Measurements from ENCODE around the gene ANKHD1.

Gene ANKHD1

GRCh38 chr5:140371356-140372151 is 30.1 kb upstream of the ANKHD1 start:
- in situ Hi-C loops (cut with MboI; ENCODE audit: low sequenced_read_pairs): loop anchor here (25.0 kb wide), 1 partner anchor 341 kb away; the partner anchor contains the start of gene ZMAT2

- in situ Hi-C loops (cut with MboI; ENCODE audit: low sequenced_read_pairs): loop anchor here (25.0 kb wide), 1 partner anchor 339 kb away; the partner anchor contains the start of gene ZMAT2
Measured at GRCh38 chr5:140372971-140373487, 28.6 kb upstream of the ANKHD1 start.

- in situ Hi-C loops (cut with MboI; ENCODE audit: low sequenced_read_pairs): no loop called here
Measured at GRCh38 chr5:140381351-140381750, 20.3 kb upstream of the ANKHD1 start.

GRCh38 chr5:140381972-140382371 is 19.7 kb upstream of the ANKHD1 start:
- in situ Hi-C loops (cut with MboI; ENCODE audit: low sequenced_read_pairs): no loop called here

- in situ Hi-C loops (cut with MboI; ENCODE audit: low sequenced_read_pairs): no loop called here
Measured at GRCh38 chr5:140382866-140383265, 18.8 kb upstream of the ANKHD1 start.

GRCh38 chr5:140383300-140383699 is 18.3 kb upstream of the ANKHD1 start:
- in situ Hi-C loops (cut with MboI; ENCODE audit: low sequenced_read_pairs): no loop called here

- in situ Hi-C loops (cut with MboI; ENCODE audit: low sequenced_read_pairs): no loop called here
Measured at GRCh38 chr5:140388052-140388451, 13.6 kb upstream of the ANKHD1 start.

GRCh38 chr5:140391312-140391711 is 10.3 kb upstream of the ANKHD1 start:
- in situ Hi-C loops (cut with MboI; ENCODE audit: low sequenced_read_pairs): no loop called here

- in situ Hi-C loops (cut with MboI; ENCODE audit: low sequenced_read_pairs): no loop called here
Measured at GRCh38 chr5:140391732-140392131, 9.9 kb upstream of the ANKHD1 start.

GRCh38 chr5:140393738-140394137 is 7.9 kb upstream of the ANKHD1 start:
- in situ Hi-C loops (cut with MboI; ENCODE audit: low sequenced_read_pairs): no loop called here

GRCh38 chr5:140398379-140398811 is 3.2 kb upstream of the ANKHD1 start:
- in situ Hi-C loops (cut with MboI; ENCODE audit: low sequenced_read_pairs): no loop called here

- in situ Hi-C loops (cut with MboI; ENCODE audit: low sequenced_read_pairs): no loop called here
Measured at GRCh38 chr5:140399979-140400729, 1.5 kb upstream of the ANKHD1 start.

- in situ Hi-C loops (cut with MboI; ENCODE audit: low sequenced_read_pairs): no loop called here
Measured at GRCh38 chr5:140400730-140401361, 787 bp upstream of the ANKHD1 start.

GRCh38 chr5:140402258-140403074 is 833 bp downstream of the ANKHD1 start:
- in situ Hi-C loops (cut with MboI; ENCODE audit: low sequenced_read_pairs): no loop called here

GRCh38 chr5:140403613-140404012 is 2.0 kb downstream of the ANKHD1 start:
- in situ Hi-C loops (cut with MboI; ENCODE audit: low sequenced_read_pairs): no loop called here

- in situ Hi-C loops (cut with MboI; ENCODE audit: low sequenced_read_pairs): no loop called here
Measured at GRCh38 chr5:140408750-140409241, 7.2 kb downstream of the ANKHD1 start.

GRCh38 chr5:140413230-140413629 is 11.6 kb downstream of the ANKHD1 start:
- in situ Hi-C loops (cut with MboI; ENCODE audit: low sequenced_read_pairs): no loop called here

GRCh38 chr5:140417235-140417634 is 15.6 kb downstream of the ANKHD1 start:
- in situ Hi-C loops (cut with MboI; ENCODE audit: low sequenced_read_pairs): no loop called here

- in situ Hi-C loops (cut with MboI; ENCODE audit: low sequenced_read_pairs): no loop called here
Measured at GRCh38 chr5:140418862-140419520, 17.4 kb downstream of the ANKHD1 start.

GRCh38 chr5:140420226-140420570 is 18.6 kb downstream of the ANKHD1 start:
- in situ Hi-C loops (cut with MboI; ENCODE audit: low sequenced_read_pairs): no loop called here

All from HL-60/S4 treated with phorbol 12-myristate 13-acetate at 8.2 ng/mL for 4 days and 3 days (cell line).